GM12892 (cell line): ENCODE results near the gene UCP2.

ENCODE experiments used
- POLR2A ChIP-seq: IDR thresholded peaks from 2 replicates; pipeline ENCODE4 v1.6.1; 2011; ENCODE audit warnings: low read depth, low read length, control low read depth
- POLR2AphosphoS5 ChIP-seq: IDR thresholded peaks from 2 replicates; pipeline ENCODE4 v1.6.1; 2011; ENCODE audit warnings: low read depth, low read length, control low read depth

GRCh38 chr11:73931951-73932350 is 50.7 kb downstream of the UCP2 start:
- TF ChIP-seq POLR2A: no peak
- no peak for TF ChIP-seq POLR2AphosphoS5
